PC-9 (cell line): ENCODE results near the gene MED4. TPM values are rescaled to one million over a fixed set of nuclear protein-coding genes. Genes with fewer than 3 reads are reported as not detected.

Experiments
- BruUV-seq: library from RNA; stranded (reverse); fragments of 400-500 nt; replicated peaks from 2 replicates; lab custom pipeline; 2021; lab: Mats Ljungman, UMichigan
- CTCF ChIA-PET: fragments of 300-600 bp; sonication (Branson Sonifier 250); formaldehyde crosslinking; loops from one replicate; lab custom pipeline; 2022; ENCODE audit warnings: antibody characterized with exemption; lab: Charles Lee
- POLR2A ChIA-PET: fragments of 300-600 bp; sonication (Branson Sonifier 250); formaldehyde crosslinking; loops from one replicate; lab custom pipeline; 2022; ENCODE audit warnings: antibody characterized with exemption; ENCODE audit not compliant: unreplicated experiment; lab: Charles Lee
- DNase-seq, 2 experiments: peaks; one replicate each; pipeline versions ENCODE4 v3.0.0 to v3.0.0-alpha.2; 2015 to 2022; ENCODE audit warnings: mixed read lengths in 1 of 2
- H2AFZ ChIP-seq: fragments of 200-600 bp; sonication (generic); 2 replicates; pipeline ENCODE4 v1.8.1; 2017; ENCODE audit warnings: antibody characterized with exemption
- H3F3A ChIP-seq: fragments of 200-600 bp; sonication (generic); 2 replicates; pipeline ENCODE4 v1.8.1; 2017; ENCODE audit warnings: antibody characterized with exemption, mild to moderate bottlenecking, low read depth; ENCODE audit not compliant: insufficient read depth
- H3K27ac ChIP-seq: fragments of 200-600 bp; sonication (generic); 2 replicates; pipeline ENCODE4 v1.6.1; 2016; ENCODE audit warnings: mixed run types
- H3K27me3 ChIP-seq: fragments of 200-600 bp; sonication (generic); 2 replicates; pipeline ENCODE4 v1.6.1; 2016; ENCODE audit warnings: low read depth, mixed run types; ENCODE audit not compliant: insufficient read depth
- H3K36me3 ChIP-seq: fragments of 200-600 bp; sonication (generic); 2 replicates; pipeline ENCODE4 v1.6.1; 2016; ENCODE audit warnings: low read depth, mixed run types
- H3K4me1 ChIP-seq: fragments of 200-600 bp; sonication (generic); replicated peaks from 2 replicates; pipeline ENCODE4 v1.6.1; 2016; ENCODE audit warnings: mixed run types; ENCODE audit not compliant: insufficient read depth
- H3K4me2 ChIP-seq: fragments of 200-600 bp; sonication (generic); 2 replicates; pipeline ENCODE4 v1.6.1; 2017; ENCODE audit warnings: mixed run types
- H3K4me3 ChIP-seq: fragments of 200-600 bp; sonication (generic); 2 replicates; pipeline ENCODE4 v1.6.1; 2016; ENCODE audit warnings: mixed run types
- H3K79me2 ChIP-seq: fragments of 200-600 bp; sonication (generic); 2 replicates; pipeline ENCODE4 v1.6.1; 2017; ENCODE audit warnings: low read depth, mixed run types
- H3K9me2 ChIP-seq: fragments of 200-600 bp; sonication (generic); 2 replicates; pipeline ENCODE4 v1.8.1; 2017; ENCODE audit warnings: mild to moderate bottlenecking; ENCODE audit not compliant: insufficient read depth
- H3K9me3 ChIP-seq: fragments of 200-600 bp; sonication (generic); 2 replicates; pipeline ENCODE4 v1.8.1; 2016; ENCODE audit warnings: low read depth; ENCODE audit not compliant: insufficient read depth
- H4K20me1 ChIP-seq: fragments of 200-600 bp; sonication (generic); 2 replicates; pipeline ENCODE4 v1.8.1; 2017; ENCODE audit not compliant: insufficient read depth
- EZH2 ChIP-seq: fragments of 200-600 bp; sonication (generic); IDR thresholded peaks from 2 replicates; pipeline ENCODE4 v1.8.0; 2017; ENCODE audit warnings: antibody characterized with exemption, low read depth
- intact Hi-C: fragments of 100-400 bp; cut with micrococcal nuclease; formaldehyde crosslinking; loops from one replicate; pipeline ENCODE4 v1.10.0; 2022; ENCODE audit not compliant: unreplicated experiment
- total RNA-seq: library from RNA; stranded (reverse); gene quantifications from 2 replicates; pipeline ENCODE4 v1.2.3, GENCODE V29; 2021
- TF ChIP-seq, protein P1 (sequence below): fragments of 200-600 bp; sonication (generic); conservative IDR thresholded peaks from 2 replicates; pipeline ENCODE4 v1.6.1; 2017; ENCODE audit warnings: mixed run types, antibody characterized with exemption, mild to moderate bottlenecking, moderate library complexity

MED4 gene
- total RNA-seq, 1 experiment from 2014 or later: 38.5 TPM

DNA sequence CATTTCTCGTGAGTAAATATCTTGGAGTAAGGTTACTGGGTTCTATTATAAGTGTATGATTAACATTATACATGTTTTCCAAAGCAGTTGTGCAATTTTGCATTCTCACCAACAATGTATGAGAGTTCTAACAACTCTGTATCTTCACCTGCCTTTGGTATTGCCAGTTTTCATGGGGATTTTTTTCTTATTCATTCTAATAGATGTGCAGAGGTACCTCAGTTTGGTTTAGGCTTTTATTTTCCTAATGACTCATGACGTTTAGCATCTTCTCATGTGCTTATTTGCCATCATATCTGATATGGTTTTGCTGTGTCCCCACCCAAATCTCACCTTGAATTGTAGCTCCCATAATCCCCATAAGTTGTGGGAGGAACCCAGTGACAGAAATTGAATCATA is 65.0 kb downstream of the MED4 start:
- intact Hi-C loops: no loop called here
- CTCF ChIA-PET: no interaction called here
- no peak overlapping the region for H3K27ac ChIP-seq

DNA sequence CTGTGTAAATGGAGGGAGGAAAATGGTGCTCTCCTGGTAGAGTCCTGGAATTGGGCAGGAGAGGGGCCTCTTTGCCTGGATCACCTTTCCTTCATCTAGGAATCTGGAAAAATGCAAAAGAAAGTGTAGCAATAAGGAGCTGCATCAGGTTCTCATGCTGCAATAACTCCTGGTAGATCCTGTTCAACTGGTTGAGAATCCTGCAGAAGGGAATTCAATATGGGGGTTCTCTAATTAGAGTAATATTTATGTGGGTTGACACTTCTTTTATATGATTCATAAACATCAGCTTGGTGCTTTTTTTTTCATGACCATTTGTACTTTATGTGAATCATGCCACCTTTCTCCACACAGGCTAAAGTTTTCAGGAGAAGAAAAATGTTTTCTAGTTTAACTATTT is 66.8 kb downstream of the MED4 start:
- ChIA-PET CTCF (no interaction called here), POLR2A (interaction anchor here (0.6 kb wide), 1 partner anchor 416 kb away, joined by 3 read pairs; no protein-coding TSS in a partner anchor)
- Histone ChIP-seq H3F3A (peaks cover 5% of the 10 kb centered on the region; the same call in 1 of the 2 replicates), H3K9me2 (no peaks in the 10 kb centered on the region; the same call in 1 of the 2 replicates), H3K9me3 (peaks cover 15% of the 10 kb centered on the region; the same call in 1 of the 2 replicates), H3K4me3 (no peak overlapping the region), H3K27ac (0 out of 2 replicates have a peak overlapping the region, but pooled peaks have one; percentile 28), H4K20me1 (no peaks in the 10 kb centered on the region), H2AFZ (no peak overlapping the region; the same call in 1 of the 2 replicates), H3K27me3 (no peaks in the 10 kb centered on the region), H3K4me2 (peak overlapping the region; percentile 52), H3K4me1 (peaks cover 15% of the 10 kb centered on the region), H3K36me3 (no peaks in the 10 kb centered on the region; the same call in 1 of the 2 replicates), H3K79me2 (no peaks in the 10 kb centered on the region)
- intact Hi-C loops: no loop called here
- TF ChIP-seq EZH2: no peak
- TF ChIP-seq, protein P1, sequence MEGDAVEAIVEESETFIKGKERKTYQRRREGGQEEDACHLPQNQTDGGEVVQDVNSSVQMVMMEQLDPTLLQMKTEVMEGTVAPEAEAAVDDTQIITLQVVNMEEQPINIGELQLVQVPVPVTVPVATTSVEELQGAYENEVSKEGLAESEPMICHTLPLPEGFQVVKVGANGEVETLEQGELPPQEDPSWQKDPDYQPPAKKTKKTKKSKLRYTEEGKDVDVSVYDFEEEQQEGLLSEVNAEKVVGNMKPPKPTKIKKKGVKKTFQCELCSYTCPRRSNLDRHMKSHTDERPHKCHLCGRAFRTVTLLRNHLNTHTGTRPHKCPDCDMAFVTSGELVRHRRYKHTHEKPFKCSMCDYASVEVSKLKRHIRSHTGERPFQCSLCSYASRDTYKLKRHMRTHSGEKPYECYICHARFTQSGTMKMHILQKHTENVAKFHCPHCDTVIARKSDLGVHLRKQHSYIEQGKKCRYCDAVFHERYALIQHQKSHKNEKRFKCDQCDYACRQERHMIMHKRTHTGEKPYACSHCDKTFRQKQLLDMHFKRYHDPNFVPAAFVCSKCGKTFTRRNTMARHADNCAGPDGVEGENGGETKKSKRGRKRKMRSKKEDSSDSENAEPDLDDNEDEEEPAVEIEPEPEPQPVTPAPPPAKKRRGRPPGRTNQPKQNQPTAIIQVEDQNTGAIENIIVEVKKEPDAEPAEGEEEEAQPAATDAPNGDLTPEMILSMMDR: no peak
- DNase-seq: peak in 1 of 2 experiments; percentile 86
- BruUV-seq: no TSS peak

More for the DNA sequence above, 65.0 kb downstream of the MED4 start:
- Histone ChIP-seq H3K4me2 (no peak overlapping the region), H3K4me3 (no peak overlapping the region), H3K36me3 (no peaks in the 10 kb centered on the region; the same call in 1 of the 2 replicates), H3K27me3 (no peaks in the 10 kb centered on the region), H2AFZ (no peak overlapping the region), H3K9me3 (peaks cover 16% of the 10 kb centered on the region; the same call in 1 of the 2 replicates), H3K79me2 (no peaks in the 10 kb centered on the region), H3F3A (peaks cover 5% of the 10 kb centered on the region; the same call in 1 of the 2 replicates), H3K4me1 (peaks cover 15% of the 10 kb centered on the region), H4K20me1 (no peaks in the 10 kb centered on the region), H3K9me2 (no peaks in the 10 kb centered on the region; the same call in 1 of the 2 replicates)
- BruUV-seq: no TSS peak
- POLR2A ChIA-PET: no interaction called here
- DNase-seq: no peak
- TF ChIP-seq, protein P1: no peak
- no peak for TF ChIP-seq EZH2

Other genes starting within 250 kb of the MED4 start
- 32.0 and 44.8 TPM in 2 replicates for gene SUCLA2, start 93.8 kb downstream of the MED4 start, total RNA-seq
- 13.4 and 16.1 TPM in 2 replicates for gene NUDT15, start 57.4 kb downstream of the MED4 start, total RNA-seq
- gene ITM2B, start 138.1 kb upstream of the MED4 start, total RNA-seq: 136 and 155 TPM in 2 replicates
- gene RB1, start 208.6 kb upstream of the MED4 start, total RNA-seq: 19.8 and 23.7 TPM in 2 replicates